ENCODE data around the gene FAM163B. TPM values are rescaled to one million over a fixed set of nuclear protein-coding genes. Genes with fewer than 3 reads are reported as not detected.

The FAM163B gene
- total and polyA plus RNA-seq, 2 experiments from 2014 or later, result 0.60 to 1.3 TPM

- H3K27me3 ChIP-seq (ENCODE audit: insufficient read depth), result no peaks in the 10 kb centered on the region
- H3K4me1 ChIP-seq (ENCODE audit: insufficient read depth), result no peaks in the 10 kb centered on the region
- no peak overlapping the region for H3K4me3 ChIP-seq
- no peak for ATAC-seq
- peaks cover 4% of the 10 kb centered on the region for H3K4me1 Mint-ChIP-seq
- no peak overlapping the region for H2AFZ ChIP-seq
- no peaks in the 10 kb centered on the region for H4K20me1 ChIP-seq (replicated peaks; ENCODE audit: insufficient read depth)
- no peaks in the 10 kb centered on the region for H3K9me3 Mint-ChIP-seq
- DNase-seq (ENCODE audit: low spot score), result no peak
- H3K4me2 ChIP-seq, result no peak overlapping the region
- H3F3A ChIP-seq (replicated peaks; ENCODE audit: low read depth), result no peaks in the 10 kb centered on the region
- no peaks in the 10 kb centered on the region for H3K79me2 ChIP-seq (replicated peaks; ENCODE audit: insufficient read depth)
- H3K36me3 Mint-ChIP-seq (ENCODE audit: low read depth), result no peaks in the 10 kb centered on the region; the same call in 2 of the 3 replicates
- TF ChIP-seq EZH2 (IDR thresholded peaks at IDR 0.05; ENCODE audit: low read depth, unreplicated experiment) (no peak), NANOG (IDR thresholded peaks at IDR 0.05; ENCODE audit: borderline replicate concordance) (no peak), EZH2phosphoT487 (IDR thresholded peaks at IDR 0.05; ENCODE audit: unreplicated experiment) (no peak), STAT1 (IDR thresholded peaks at IDR 0.05; ENCODE audit: unreplicated experiment) (no peak), JUNB (IDR thresholded peaks at IDR 0.05; ENCODE audit: unreplicated experiment) (no peak), ZNF462 (CRISPR knock-in tag; IDR thresholded peaks at IDR 0.05) (no peak), ZNF331 (CRISPR knock-in tag; IDR thresholded peaks at IDR 0.05; ENCODE audit: low read depth) (no peak), ZNF114 (CRISPR knock-in tag; IDR thresholded peaks at IDR 0.05) (no peak), REST (IDR thresholded peaks at IDR 0.05; ENCODE audit: unreplicated experiment) (no peak), CTCF (conservative IDR thresholded peaks at IDR 0.05; ENCODE audit: low read depth in 2 of 2) (no peak), CREB1 (CRISPR knock-in tag; IDR thresholded peaks at IDR 0.05; ENCODE audit: low read depth) (no peak), POLR2AphosphoS5 (IDR thresholded peaks at IDR 0.05; ENCODE audit: low read depth) (no peak)
- TF ChIP-seq, protein P1, sequence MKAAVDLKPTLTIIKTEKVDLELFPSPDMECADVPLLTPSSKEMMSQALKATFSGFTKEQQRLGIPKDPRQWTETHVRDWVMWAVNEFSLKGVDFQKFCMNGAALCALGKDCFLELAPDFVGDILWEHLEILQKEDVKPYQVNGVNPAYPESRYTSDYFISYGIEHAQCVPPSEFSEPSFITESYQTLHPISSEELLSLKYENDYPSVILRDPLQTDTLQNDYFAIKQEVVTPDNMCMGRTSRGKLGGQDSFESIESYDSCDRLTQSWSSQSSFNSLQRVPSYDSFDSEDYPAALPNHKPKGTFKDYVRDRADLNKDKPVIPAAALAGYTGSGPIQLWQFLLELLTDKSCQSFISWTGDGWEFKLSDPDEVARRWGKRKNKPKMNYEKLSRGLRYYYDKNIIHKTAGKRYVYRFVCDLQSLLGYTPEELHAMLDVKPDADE (IDR thresholded peaks at IDR 0.05), result no peak
- H3K27me3 Mint-ChIP-seq (ENCODE audit: insufficient read depth, low read depth, poor library complexity), result peaks cover 6% of the 10 kb centered on the region
- H3K4me3 Mint-ChIP-seq, result no peak overlapping the region
- no peaks in the 10 kb centered on the region for H3K9me2 ChIP-seq (ENCODE audit: insufficient read depth)
- H3K36me3 ChIP-seq (ENCODE audit: insufficient read depth), result no peaks in the 10 kb centered on the region
- H3K27ac ChIP-seq (ENCODE audit: low read depth), result no peak overlapping the region
- H3K27ac Mint-ChIP-seq, result no peak overlapping the region
These were observed 63.5 kb downstream of the FAM163B start for GRCh38 chr9:133545494-133546286.
